Jurkat, Clone E6-1 (cell line): ENCODE measurements around the gene EXD3.
A peak's percentile ranks its signal among the peaks of the same experiment; 100 is the strongest.

Source experiments
- DNase-seq: peaks from one replicate; pipeline ENCODE4 v3.0.0-alpha.2; 2011; ENCODE audit warnings: low read depth, low spot score
- H3K4me3 ChIP-seq: 2 replicates; pipeline ENCODE4 v1.5.1; 2011; ENCODE audit warnings: mild to moderate bottlenecking, low read length, control low read depth, moderate library complexity

EXD3 gene

GRCh38 chr9:137314561-137315560 is 108.1 kb downstream of the EXD3 start:
- H3K4me3 ChIP-seq: no peak overlapping the region
- no peak for DNase-seq

- DNase-seq: no peak
- H3K4me3 ChIP-seq: no peak overlapping the region
Measured at GRCh38 chr9:137313956-137314560, 108.9 kb downstream of the EXD3 start.

GRCh38 chr9:137313326-137313936 is 109.5 kb downstream of the EXD3 start:
- H3K4me3 ChIP-seq: no peak overlapping the region
- no peak for DNase-seq

DNA sequence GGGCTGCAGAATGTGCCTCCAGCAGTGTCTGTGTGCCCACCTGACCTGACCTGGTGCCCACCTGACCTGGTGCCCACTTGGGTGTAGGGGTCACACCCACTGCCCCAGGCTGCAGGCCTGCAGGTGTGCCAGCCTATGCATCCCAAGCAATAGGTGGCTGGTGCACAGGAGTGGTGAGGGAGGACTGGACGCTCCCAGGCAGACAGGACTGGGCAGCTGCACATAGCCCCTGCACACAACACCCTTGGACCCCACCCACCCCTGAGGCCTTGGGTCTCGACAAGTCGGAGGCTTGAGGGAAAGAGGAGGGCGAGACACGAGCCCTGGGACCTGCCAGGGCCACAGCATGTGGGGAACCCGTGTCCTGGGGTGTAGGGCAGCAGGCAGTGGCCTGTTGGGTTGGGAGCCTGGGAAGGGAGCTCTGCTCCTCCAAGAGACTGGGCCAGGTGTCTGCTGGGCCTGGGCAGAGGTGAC is 110.1 kb downstream of the EXD3 start:
- DNase-seq: no peak
- no peak overlapping the region for H3K4me3 ChIP-seq

DNA sequence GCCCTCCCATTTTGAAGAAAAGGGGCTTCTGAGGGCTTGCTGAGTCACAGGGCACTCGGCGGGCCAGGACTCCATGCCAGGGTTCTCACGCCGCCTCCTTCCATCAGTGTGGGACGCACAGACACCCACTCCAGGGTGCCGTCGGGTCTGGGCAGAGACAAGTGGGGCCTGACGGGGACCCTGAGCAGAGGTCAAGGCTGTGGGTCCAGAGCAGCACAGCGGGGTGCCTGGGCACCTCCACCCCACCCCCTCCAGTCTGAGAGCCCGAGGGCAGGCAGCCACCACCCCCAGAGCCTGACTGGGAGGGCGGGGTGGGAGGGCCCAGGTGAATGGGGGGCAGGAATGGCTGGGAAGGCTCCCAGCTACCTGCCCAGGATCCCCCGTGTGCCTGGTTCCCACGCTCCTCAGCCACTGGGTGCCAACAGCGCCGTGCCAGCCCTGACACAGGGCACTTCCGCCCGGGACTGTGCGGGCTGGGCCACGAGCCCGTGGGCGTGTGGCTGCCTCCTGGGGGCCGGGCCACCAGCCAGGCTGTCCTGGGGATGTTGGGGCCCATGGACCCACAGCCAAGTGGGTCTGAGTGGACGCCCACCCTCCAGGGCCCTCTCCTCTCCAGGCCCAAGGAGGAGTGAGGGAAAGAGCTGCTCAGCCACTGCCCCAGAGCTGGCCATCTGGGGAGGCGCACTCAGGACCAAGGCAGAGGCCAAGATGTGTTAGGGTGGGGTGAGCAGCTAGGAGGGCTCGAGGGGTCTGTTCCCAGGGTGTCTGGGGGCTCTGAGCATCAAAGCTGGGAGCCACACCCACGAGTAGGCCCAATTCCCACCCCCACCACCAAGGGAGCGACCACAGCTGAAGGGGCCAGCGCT is 110.7 kb downstream of the EXD3 start:
- H3K4me3 ChIP-seq: no peak overlapping the region
- no peak for DNase-seq

GRCh38 chr9:137311171-137311985 is 111.6 kb downstream of the EXD3 start:
- DNase-seq: no peak

DNA sequence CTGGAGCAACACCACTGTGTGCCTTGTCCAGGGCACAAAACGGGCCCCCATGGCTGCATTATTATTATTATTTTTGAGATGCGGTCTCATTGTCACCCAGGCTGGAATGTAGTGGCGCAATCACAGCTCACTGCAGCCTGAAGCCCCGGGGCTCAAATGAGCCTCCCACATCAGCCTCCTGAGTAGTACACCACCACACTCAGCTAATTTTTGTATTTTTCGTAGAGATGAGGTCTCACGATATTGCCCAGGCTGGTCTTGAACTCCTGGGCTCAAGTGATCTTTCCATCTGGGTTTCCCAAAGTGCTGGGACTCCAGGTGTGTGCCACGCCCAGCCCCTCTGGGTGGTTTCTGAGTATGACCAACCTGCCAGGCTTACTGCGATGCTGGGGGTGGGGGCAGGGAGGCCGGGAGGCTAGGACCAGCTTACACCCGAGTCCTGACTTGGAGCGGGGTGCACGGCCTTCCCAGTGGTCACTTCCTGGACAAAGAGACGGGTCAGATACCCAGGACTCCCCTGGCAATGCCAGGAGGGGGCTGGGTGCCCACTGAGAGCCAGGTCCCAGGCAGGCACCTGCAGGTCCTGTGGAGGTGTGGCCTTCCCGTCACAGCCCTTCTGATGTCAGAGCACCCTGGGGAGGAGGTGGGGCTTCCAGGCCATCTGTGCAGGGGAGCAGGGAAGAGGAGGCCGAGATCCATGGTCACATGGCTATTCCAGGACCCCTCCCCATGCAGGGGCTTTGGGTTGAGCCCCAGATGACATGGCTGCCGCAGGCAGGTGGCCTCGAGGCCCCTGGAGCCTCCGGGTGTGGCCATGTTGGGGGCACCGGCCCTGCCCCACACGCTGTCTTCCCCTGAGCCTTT is 112.5 kb downstream of the EXD3 start:
- no peak for DNase-seq

More at GRCh38 chr9:137311171-137311985, 111.6 kb downstream of the EXD3 start:
- no peak overlapping the region for H3K4me3 ChIP-seq

GRCh38 chr9:137309368-137310188 is 113.4 kb downstream of the EXD3 start:
- no peak for DNase-seq
- no peak overlapping the region for H3K4me3 ChIP-seq

More for the DNA sequence above, 112.5 kb downstream of the EXD3 start:
- no peak overlapping the region for H3K4me3 ChIP-seq

DNA sequence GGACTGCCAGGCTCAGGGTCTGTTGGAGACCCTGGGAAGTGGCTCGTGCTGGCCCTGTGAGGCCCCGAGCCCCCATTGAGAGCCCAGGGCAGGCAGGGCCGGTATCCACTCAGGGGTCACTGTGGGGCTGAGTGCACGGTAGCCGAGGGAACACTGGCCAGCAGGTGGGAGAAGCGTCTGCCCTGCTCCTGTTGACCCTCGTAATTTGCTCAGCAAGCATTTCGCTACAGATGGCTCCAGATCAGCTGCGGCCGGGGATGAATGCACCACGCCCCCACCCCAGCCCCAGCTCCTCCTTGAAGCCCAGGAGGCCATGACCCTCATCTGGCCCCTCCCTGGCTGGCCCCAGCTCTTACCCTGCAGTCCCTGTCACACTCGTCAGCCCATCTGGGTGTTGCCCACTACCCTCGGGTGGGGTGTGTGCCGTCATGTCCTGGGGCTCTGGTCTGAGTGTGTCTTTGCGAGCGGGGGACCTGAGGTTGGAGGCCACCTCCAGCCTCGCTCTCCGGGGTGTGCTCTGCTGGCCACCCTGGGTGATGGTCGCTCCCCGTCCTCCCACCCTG is 114.8 kb downstream of the EXD3 start:
- H3K4me3 ChIP-seq: no peak overlapping the region
- DNase-seq: no peak

- DNase-seq: no peak
- no peak overlapping the region for H3K4me3 ChIP-seq
Measured at GRCh38 chr9:137307255-137308056, 115.5 kb downstream of the EXD3 start.

DNA sequence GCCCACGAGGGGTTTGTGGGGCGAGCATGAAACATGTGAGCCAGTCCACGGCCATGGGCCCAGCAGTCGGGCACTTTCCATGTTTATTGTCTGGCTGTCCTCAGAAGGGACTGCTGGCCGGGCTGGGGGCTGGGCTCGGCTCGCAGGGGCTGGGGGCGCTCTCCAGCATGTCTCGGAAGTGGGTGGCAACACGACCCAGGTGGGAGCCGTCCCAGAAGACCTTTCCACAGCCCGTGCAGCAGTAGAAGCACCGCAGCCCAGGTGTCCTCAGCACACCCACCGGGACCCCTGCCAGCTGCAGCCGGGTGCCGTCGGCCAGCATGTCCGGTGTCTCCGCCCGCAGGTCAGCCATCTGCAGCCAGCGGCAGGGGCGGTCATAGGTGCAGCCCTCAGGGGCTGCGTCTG is 116.1 kb downstream of the EXD3 start:
- no peak overlapping the region for H3K4me3 ChIP-seq
- DNase-seq: no peak

DNA sequence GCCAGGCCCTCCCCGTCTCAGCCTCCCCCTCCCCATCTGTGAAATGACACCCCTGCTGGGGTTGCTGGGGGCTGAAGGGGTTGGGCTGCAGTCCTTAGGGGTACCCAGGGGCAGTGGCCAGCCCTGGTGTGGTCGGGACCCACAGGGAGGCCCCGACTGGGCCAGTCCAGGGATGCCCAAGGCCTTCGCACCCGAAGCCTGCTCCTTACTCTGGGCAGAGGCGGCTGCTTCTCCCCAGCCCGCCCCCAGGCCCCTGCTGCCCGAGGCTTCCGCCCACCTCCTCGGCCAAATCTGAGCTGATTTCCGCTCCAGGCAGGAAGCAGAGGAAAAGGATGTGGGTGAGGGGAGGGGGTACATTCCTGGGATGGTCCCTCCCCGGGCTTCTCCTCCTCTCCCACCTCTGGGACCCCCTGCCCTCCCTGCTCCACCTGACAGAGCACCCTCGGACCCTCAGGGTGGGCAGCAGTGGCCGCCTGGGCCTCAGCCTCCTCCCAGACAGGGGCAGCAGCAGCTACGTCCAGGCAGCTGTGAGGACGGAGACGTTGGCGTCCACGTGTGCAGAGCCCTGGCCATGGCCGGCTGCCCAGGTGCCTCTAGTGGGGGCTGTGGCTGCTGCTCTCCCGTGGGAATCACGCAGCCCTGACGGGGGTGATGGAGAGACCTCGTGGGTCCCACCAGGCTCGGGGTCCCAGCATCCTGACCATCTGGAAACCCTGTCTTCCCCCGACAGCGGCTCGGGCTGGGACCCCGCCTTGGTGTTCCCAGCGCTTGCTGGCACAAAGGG is 116.7 kb downstream of the EXD3 start:
- no peak overlapping the region for H3K4me3 ChIP-seq
- no peak for DNase-seq

- H3K4me3 ChIP-seq: no peak overlapping the region
- no peak for DNase-seq
Measured at GRCh38 chr9:137305798-137306065, 117.2 kb downstream of the EXD3 start.

GRCh38 chr9:137305060-137305797 is 117.7 kb downstream of the EXD3 start:
- H3K4me3 ChIP-seq: no peak overlapping the region
- DNase-seq: peak; percentile 15
